Activated CD8-positive, alpha-beta T cell treated with anti-CD3 and anti-CD28 coated beads for 36 hours (primary cell): Measurements from ENCODE around the gene LTC4S. TPM values are rescaled to one million over a fixed set of nuclear protein-coding genes. Genes with fewer than 3 reads are reported as not detected.

Experiments used
- ATAC-seq: fragments of 200-7000 bp; cut with Tn5 transposase; one replicate; pipeline ENCODE4 v1.10.0; 2021; ENCODE audit warnings: mild to moderate bottlenecking, moderate library complexity
- CTCF ChIA-PET: fragments of 350-600 bp; sonication (Branson Sonifier 250); formaldehyde crosslinking; loops from one replicate; lab custom pipeline; 2021; ENCODE audit warnings: antibody characterized with exemption; lab: Charles Lee
- POLR2A ChIA-PET: fragments of 350-600 bp; sonication (Branson Sonifier 250); formaldehyde crosslinking; loops from one replicate; lab custom pipeline; 2021; ENCODE audit warnings: antibody characterized with exemption; lab: Charles Lee
- DNase-seq: peaks from one replicate; pipeline ENCODE4 v3.0.0-alpha.2; 2020
- H3K27ac Mint-ChIP-seq: one replicate; pipeline ENCODE4 v1.8.0; 2021; ENCODE audit warnings: mild to moderate bottlenecking, mixed read lengths
- H3K27me3 Mint-ChIP-seq: one replicate; pipeline ENCODE4 v1.8.0; 2021; ENCODE audit warnings: mixed read lengths
- H3K36me3 Mint-ChIP-seq: one replicate; pipeline ENCODE4 v1.8.0; 2021; ENCODE audit warnings: low read depth, mixed read lengths
- H3K4me1 Mint-ChIP-seq: one replicate; pipeline ENCODE4 v1.8.0; 2021; ENCODE audit warnings: low read depth, mixed read lengths
- H3K4me3 Mint-ChIP-seq: one replicate; pipeline ENCODE4 v1.8.0; 2021; ENCODE audit warnings: mild to moderate bottlenecking, moderate library complexity, mixed read lengths
- H3K9me3 Mint-ChIP-seq: one replicate; pipeline ENCODE4 v1.8.0; 2021; ENCODE audit warnings: mixed read lengths
- intact Hi-C: fragments of 100-400 bp; cut with micrococcal nuclease; formaldehyde crosslinking; loops from one replicate; pipeline ENCODE4 v1.10.0; 2022
- total RNA-seq, 2 experiments: library from RNA; stranded (reverse); gene quantifications; one replicate each; pipeline ENCODE4 v1.2.3, GENCODE V29; 2021
- TF ChIP-seq, protein P1 (sequence below): fragments of 200-600 bp; IDR thresholded peaks from one replicate; pipeline ENCODE4 v1.8.0; 2022; ENCODE audit warnings: antibody characterized with exemption, mild to moderate bottlenecking

The LTC4S gene
- total RNA-seq, 2 experiments from 2014 or later = 1.3 TPM; not detected in 1

DNA sequence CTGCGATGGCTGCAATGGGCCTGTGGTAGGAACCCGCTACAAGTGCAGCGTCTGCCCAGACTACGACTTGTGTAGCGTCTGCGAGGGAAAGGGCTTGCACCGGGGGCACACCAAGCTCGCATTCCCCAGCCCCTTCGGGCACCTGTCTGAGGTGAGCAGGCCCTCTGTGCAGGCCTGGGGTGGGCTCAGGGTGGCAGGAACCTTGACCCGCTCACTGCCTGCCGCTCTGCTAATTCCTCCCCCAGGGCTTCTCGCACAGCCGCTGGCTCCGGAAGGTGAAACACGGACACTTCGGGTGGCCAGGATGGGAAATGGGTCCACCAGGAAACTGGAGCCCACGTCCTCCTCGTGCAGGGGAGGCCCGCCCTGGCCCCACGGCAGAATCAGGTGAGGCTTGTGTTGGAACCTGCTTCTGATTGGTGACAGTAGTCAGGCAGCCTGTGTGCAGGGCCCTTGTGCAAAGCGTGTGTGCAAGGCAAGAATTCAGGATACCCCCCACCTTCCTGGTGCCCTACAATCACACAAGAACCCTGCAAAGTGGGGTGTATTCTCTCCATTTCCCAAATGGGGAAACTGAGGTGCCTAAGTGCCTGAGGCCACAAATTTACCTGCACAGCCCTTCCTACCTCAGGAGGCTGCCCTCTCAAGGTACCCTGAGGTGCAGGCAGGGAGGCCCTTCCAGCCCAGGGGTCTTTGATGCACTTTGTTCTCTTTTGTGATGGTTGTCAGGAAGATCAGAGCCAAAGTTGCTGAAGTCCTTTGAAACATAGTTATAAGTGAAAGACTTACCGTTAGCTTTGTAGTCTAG lies 30.4 kb downstream of the LTC4S start:
- ChIA-PET CTCF (no interaction called here), POLR2A (interaction anchor here (0.8 kb wide), 1 partner anchor 22 kb away, joined by 3 read pairs; no protein-coding TSS in a partner anchor)
- ATAC-seq (no peak), DNase-seq (no peak)
- H3K27ac Mint-ChIP-seq = peak overlapping the region; percentile 3
- TF ChIP-seq, protein P1, sequence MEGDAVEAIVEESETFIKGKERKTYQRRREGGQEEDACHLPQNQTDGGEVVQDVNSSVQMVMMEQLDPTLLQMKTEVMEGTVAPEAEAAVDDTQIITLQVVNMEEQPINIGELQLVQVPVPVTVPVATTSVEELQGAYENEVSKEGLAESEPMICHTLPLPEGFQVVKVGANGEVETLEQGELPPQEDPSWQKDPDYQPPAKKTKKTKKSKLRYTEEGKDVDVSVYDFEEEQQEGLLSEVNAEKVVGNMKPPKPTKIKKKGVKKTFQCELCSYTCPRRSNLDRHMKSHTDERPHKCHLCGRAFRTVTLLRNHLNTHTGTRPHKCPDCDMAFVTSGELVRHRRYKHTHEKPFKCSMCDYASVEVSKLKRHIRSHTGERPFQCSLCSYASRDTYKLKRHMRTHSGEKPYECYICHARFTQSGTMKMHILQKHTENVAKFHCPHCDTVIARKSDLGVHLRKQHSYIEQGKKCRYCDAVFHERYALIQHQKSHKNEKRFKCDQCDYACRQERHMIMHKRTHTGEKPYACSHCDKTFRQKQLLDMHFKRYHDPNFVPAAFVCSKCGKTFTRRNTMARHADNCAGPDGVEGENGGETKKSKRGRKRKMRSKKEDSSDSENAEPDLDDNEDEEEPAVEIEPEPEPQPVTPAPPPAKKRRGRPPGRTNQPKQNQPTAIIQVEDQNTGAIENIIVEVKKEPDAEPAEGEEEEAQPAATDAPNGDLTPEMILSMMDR = no peak
- intact Hi-C loops = no loop called here
- H3K36me3 Mint-ChIP-seq = peaks cover 51% of the 10 kb centered on the region
- H3K4me1 Mint-ChIP-seq = peaks cover 52% of the 10 kb centered on the region
- H3K9me3 Mint-ChIP-seq = no peaks in the 10 kb centered on the region
- no peaks in the 10 kb centered on the region for H3K27me3 Mint-ChIP-seq
- no peak overlapping the region for H3K4me3 Mint-ChIP-seq

DNA sequence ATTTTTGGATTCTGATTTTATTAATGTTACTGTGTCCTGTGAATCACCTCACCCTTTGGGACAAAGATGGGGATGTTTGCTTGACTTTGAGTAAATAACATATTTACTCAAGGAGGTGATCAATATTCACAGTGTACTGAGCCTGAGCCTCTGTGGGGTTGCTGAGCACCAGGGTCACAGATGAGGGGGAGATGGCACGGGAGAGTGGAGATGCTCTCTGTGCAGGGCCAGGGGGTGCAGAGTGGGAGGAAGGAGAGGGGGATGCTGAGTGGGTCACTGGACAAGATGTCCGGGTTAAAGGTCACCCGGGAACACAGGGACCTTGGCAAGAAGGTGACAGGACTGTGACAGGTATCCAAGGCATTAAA lies 30.9 kb downstream of the LTC4S start:
- Mint-ChIP-seq H3K27ac (peak overlapping the region; percentile 3), H3K36me3 (peaks cover 56% of the 10 kb centered on the region), H3K9me3 (no peaks in the 10 kb centered on the region), H3K4me3 (no peak overlapping the region), H3K27me3 (no peaks in the 10 kb centered on the region), H3K4me1 (peaks cover 47% of the 10 kb centered on the region)
- DNase-seq = no peak
- ChIA-PET POLR2A (interaction anchor here (0.8 kb wide), 1 partner anchor 23 kb away, joined by 3 read pairs; no protein-coding TSS in a partner anchor), CTCF (no interaction called here)
- TF ChIP-seq, protein P1 = no peak
- intact Hi-C loops = no loop called here
- no peak for ATAC-seq

GRCh38 chr5:179825655-179826182 lies 31.9 kb downstream of the LTC4S start:
- ATAC-seq = no peak
- POLR2A ChIA-PET = interaction anchor here (0.6 kb wide), 1 partner anchor 235 kb away, joined by 4 read pairs; no protein-coding TSS in a partner anchor
- DNase-seq = no peak
- Mint-ChIP-seq H3K4me3 (no peak overlapping the region), H3K27ac (peak overlapping the region; percentile 46), H3K9me3 (no peaks in the 10 kb centered on the region), H3K4me1 (peaks cover 40% of the 10 kb centered on the region), H3K27me3 (no peaks in the 10 kb centered on the region), H3K36me3 (peaks cover 64% of the 10 kb centered on the region)
- intact Hi-C loops = no loop called here
- CTCF ChIA-PET = interaction anchor here (0.9 to 1.0 kb wide), 2 partner anchors 24 to 62 kb away, joined by 3 read pairs; no protein-coding TSS in a partner anchor
- TF ChIP-seq, protein P1 = no peak

DNA sequence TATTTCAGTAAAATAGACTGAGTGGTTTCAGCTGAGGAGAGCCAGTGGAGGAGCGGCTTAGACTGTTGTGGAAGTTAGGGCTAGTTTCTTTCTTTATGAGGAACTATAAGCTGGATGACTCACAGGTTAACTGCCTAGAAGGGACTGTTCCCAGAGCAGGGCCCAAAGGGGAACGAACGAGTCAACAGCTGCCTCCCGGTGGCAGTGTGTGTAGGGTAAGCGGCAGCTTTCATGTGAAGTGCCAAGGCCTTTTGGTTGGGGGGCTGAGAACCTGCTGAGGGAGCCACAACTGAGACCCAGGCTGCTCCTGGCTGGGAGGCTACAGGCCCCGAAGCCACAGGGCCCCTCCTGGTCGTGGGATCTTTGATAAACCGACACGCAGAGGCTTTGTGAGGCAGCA lies 33.9 kb downstream of the LTC4S start:
- ATAC-seq = peak; percentile 96
- ChIA-PET POLR2A (interaction anchor here (0.6 to 3.2 kb wide), 3 partner anchors 8 to 95 kb away, joined by 3 to 16 read pairs (median 3); partner anchors contain the start of gene SQSTM1), CTCF (interaction anchor here (0.8 to 1.5 kb wide), 4 partner anchors 9 to 64 kb away, joined by 3 to 5 read pairs (median 4); no protein-coding TSS in a partner anchor)
- no peaks in the 10 kb centered on the region for H3K27me3 Mint-ChIP-seq
- H3K4me1 Mint-ChIP-seq = peaks cover 31% of the 10 kb centered on the region
- H3K4me3 Mint-ChIP-seq = peak overlapping the region; percentile 38
- peak; percentile 81 for DNase-seq
- peaks cover 64% of the 10 kb centered on the region for H3K36me3 Mint-ChIP-seq
- intact Hi-C loops = no loop called here
- no peaks in the 10 kb centered on the region for H3K9me3 Mint-ChIP-seq
- TF ChIP-seq, protein P1 = no peak
- peak overlapping the region; percentile 83 for H3K27ac Mint-ChIP-seq
